Subcutaneous adipose tissue (tissue), 4 donors: Measurements from ENCODE around the gene PTPN14. TPM values are rescaled to one million over a fixed set of nuclear protein-coding genes. Genes with fewer than 3 reads are reported as not detected.

Experiments used
- CTCF ChIP-seq: fragments of 450-650 bp; IDR thresholded peaks from one replicate; pipeline ENCODE4 v1.5.1; 2016; ENCODE audit warnings: low read depth, mild to moderate bottlenecking, control low read depth, antibody characterized with exemption, moderate library complexity
- total RNA-seq, 4 donors: library from RNA; depleted of rRNA; stranded (reverse); fragments of >200 nt; gene quantifications; one replicate each; pipeline ENCODE4 v1.1.0, GENCODE V29; 2016

PTPN14 gene
- total RNA-seq, 4 donors from 2014 or later = 13.1 to 39.2 (median 30.0) TPM

DNA sequence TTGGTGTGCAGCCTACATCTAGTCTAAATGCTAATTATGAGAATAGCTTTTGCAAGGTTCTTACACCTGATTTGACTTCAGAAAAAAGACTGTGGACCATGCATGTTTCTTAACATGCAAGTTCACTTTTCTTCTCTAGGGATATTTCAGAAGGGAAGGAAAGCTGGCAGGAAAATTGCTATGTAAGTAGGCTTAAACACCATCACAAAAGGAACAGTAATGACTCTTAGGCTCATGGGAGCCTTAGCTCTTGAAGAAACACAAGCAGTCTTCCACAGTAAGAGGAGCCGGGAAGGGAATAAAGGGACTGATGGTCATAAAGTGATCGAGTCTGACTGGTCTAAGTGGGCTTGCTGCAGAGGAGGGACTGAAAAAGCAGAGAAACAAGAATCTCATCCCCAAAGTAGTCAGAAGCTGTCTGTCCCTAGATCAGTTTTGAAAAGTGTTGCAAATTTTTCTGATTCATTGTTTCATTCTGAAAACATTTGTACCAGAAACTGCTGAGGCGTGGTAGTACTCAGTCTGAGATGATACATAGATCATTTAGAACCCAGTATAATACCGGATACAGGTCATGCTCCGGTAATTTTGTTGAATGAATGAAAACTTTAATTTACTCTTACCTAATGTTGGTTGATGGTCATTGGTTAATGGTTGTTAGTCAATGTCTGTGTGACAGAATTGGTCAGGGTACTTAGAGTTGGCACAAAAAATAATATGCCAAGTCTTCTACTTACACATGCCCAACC lies 229.5 kb downstream of the PTPN14 start:
- TF ChIP-seq CTCF = no peak

- no peak for TF ChIP-seq CTCF
These were observed 231.5 kb downstream of the PTPN14 start for GRCh38 chr1:214319938-214320337.

DNA sequence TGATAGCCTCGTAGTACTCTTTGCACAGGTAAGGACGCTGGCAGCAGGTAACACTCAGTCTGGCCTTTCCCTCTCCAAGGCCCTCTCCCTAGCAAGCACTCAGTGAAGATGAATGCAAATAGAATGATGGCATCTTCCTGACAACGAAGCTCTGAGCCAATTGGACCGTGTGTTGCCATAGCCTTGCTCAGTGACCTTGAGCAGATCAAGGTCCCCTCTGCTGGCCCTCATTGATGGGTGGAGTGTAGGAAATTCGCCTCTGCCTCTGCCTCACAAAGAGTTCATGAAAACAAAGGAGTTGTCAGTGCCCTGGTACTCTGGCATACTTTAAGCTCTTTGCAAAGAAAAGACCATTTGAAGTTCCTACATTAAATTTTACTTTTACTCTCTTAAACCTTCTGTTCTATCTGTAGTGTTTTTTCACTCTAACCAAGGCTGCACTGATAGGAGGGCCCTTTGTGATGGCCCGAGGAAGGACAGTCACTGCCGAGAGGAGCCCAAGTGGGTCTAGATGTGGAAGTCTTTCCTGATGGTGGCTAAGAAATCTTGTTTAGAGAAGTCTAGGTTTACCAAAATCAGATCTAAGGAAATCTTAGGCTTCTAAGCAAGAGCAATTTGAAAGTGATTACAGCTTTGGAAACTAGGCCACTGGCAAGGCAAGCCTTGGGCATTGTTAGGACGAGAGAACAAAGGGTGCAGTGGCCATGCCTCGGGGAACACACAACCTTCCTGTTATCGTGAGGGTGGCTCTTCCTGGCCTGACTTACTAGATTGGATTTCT lies 232.3 kb downstream of the PTPN14 start:
- TF ChIP-seq CTCF = no peak

DNA sequence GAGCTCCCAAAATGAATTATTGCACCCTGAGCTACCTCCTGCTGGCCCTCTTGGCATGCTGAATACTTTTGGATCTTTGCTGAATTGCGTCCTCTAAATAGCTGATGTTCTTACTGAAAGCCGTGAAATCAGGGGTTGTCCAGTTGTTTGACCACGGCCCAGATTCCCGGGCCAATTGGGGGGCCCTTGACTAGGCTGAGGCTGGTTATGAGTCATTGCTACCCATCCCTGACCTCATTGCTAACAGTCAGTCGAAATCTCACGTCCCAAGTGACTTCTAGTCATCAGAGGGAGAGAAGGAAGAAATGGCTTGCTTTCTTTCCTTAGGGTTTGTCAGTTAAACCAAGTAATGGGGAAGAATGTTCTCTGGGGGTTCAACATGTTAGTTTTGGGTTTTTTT lies 233.0 kb downstream of the PTPN14 start:
- TF ChIP-seq CTCF = no peak

- TF ChIP-seq CTCF = no peak
These were observed 233.7 kb downstream of the PTPN14 start for GRCh38 chr1:214317734-214318133.

DNA sequence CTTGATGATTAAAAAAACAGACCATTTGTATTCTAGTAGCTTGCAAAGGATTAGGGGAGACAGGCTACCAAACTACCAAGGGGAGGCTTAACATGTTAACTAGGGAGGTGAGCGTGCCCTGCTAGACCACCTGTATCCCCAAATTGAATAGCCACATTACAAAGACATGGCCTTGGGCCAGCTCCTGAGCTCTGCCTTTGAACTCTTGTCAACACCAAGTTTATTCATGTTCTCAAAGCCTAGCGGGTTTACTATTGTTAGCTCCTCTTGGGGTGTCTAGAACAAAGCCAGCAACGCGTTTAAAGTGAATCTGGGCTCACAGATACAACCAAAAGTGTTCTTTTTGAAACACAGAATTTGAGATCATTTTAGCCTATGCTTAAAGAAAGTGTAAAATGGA lies 234.1 kb downstream of the PTPN14 start:
- no peak for TF ChIP-seq CTCF

DNA sequence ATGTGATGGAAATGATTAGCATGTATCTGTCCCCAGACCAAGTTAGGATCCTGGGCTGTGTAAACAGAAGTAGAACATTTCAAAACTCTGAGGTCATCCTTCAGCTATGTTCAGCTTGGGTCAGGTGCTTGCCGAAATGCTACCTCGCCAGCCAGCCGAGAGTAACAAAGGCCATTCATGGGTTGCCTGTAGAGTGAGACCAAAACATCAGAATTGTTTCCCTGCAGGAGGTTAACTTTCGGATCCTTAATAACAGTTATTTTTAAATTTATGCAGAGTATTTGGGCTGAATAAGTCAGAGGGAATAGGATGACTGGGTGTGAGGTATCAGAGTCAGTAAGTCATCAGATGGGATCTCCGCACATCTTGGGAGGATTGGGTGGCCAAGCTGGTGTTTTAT lies 234.8 kb downstream of the PTPN14 start:
- no peak for TF ChIP-seq CTCF
